GM13977 (cell line): ENCODE measurements around the gene TCEAL6.
"Not testable (repeated sequence)": the region's sequence is repeated elsewhere in the genome, so short reads cannot be mapped to it uniquely, and the experiment has no call there.

Source experiments
- DNase-seq: peaks from one replicate; pipeline ENCODE4 v3.0.0; 2012; ENCODE audit warnings: low spot score
- in situ Hi-C: fragments of 300-500 bp; cut with MboI; formaldehyde crosslinking; loops from one replicate; pipeline ENCODE4 v1.12.0; 2022; ENCODE audit warnings: low sequenced_read_pairs, low pct_unique_long_range_greater_than_20kb, mixed read lengths, inconsistent platforms; ENCODE audit not compliant: unreplicated experiment
- TF ChIP-seq, protein P1 (sequence below): IDR thresholded peaks from 2 replicates; pipeline ENCODE4 v1.5.1; 2012; ENCODE audit warnings: mild to moderate bottlenecking, control low read depth; ENCODE audit not compliant: insufficient read depth; ENCODE audit errors: extremely low read depth, missing control alignments

The TCEAL6 gene

DNA sequence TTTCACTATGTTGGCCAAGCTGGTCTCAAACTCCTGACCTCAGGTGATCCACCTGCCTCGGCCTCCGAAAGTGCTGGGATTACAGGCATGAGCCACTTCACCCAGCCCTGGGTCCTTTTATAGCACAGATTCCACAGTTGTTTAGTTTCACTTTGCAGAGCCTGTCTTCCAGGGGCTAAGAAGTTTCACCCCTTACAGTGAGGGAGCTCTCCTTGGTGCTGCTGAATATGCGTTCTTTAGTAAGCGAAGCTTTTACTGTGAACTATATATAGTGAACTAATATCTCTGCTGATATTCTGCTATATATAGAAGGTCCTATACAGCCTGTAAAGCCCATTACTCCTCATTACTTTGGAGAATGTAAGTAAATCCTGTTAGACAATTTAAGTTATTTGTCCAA lies 4.2 kb downstream of the TCEAL6 start:
- in situ Hi-C loops: no loop called here
- DNase-seq: no peak
- TF ChIP-seq, protein P1, sequence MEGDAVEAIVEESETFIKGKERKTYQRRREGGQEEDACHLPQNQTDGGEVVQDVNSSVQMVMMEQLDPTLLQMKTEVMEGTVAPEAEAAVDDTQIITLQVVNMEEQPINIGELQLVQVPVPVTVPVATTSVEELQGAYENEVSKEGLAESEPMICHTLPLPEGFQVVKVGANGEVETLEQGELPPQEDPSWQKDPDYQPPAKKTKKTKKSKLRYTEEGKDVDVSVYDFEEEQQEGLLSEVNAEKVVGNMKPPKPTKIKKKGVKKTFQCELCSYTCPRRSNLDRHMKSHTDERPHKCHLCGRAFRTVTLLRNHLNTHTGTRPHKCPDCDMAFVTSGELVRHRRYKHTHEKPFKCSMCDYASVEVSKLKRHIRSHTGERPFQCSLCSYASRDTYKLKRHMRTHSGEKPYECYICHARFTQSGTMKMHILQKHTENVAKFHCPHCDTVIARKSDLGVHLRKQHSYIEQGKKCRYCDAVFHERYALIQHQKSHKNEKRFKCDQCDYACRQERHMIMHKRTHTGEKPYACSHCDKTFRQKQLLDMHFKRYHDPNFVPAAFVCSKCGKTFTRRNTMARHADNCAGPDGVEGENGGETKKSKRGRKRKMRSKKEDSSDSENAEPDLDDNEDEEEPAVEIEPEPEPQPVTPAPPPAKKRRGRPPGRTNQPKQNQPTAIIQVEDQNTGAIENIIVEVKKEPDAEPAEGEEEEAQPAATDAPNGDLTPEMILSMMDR: no peak

DNA sequence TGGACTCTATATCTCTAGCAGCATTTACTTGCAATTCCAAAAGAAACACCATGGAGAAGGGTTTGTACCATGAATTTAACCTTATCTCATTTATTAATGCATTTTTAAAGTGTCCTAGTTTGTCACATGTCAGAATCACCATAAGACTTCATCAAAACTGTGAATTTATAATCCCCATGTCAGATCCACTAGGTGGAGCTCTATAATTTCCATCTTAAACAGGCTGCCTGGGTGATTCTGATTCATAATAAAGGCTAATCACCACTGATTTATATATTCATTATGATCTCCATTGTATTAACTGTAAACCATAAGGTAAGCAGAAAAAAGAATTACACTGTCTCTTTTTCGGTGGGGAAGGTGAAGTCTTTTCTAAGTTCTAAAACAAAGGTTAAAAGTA lies 12.8 kb downstream of the TCEAL6 start:
- TF ChIP-seq, protein P1: peak; percentile 39
- in situ Hi-C loops: no loop called here
- peak; percentile 32 for DNase-seq

DNA sequence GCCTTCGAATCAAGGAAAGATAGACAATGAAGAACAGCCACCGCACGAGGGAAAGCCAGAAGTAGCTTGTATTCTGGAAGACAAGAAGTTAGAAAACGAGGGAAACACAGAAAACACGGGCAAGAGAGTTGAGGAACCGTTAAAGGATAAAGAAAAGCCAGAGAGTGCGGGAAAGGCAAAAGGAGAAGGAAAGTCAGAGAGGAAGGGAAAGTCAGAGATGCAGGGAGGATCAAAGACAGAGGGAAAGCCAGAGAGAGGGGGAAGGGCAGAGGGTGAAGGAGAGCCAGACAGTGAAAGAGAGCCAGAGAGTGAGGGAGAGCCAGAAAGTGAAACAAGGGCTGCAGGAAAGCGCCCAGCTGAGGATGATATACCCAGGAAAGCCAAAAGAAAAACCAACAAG lies 15.4 kb downstream of the TCEAL6 start:
- DNase-seq: no peak
- in situ Hi-C loops: no loop called here
- TF ChIP-seq, protein P1: no peak

DNA sequence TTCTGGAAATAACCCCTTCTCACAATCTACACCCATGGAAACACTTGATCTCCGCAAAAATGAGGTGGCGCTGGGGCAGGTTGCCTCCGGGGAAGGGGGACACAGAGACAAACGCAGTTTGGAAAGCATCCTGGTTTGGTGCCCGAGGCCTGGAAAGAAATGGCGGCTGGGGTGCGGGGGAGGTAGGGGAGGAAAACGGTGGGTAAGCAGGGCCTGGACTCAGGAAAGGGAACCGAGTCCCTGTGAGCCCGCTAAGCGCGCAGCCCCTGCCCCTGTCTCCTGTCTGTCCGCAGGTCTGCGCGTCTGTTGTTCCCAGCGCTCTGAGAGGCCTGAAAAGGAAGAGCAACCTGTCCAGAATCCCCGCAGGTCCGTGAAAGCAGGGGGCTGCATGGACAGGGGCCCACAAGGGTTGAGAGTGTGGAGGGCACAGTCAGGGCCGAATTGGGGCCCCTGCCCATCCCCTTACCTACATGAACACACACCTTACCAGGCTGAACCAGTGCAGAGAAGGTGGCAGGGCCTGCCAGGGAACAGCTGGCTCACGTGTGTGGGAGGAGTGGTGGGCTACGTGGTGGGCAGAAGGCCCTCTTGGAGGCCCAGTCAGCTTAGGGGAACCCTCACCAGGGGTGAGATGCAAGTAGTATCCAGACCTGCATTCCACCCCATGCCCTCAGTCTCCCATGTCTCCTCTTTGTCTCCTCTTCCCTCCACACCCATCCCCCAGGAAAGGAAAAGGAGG lies 16.0 kb downstream of the TCEAL6 start:
- DNase-seq, in situ Hi-C loops: not testable (repeated sequence)

DNA sequence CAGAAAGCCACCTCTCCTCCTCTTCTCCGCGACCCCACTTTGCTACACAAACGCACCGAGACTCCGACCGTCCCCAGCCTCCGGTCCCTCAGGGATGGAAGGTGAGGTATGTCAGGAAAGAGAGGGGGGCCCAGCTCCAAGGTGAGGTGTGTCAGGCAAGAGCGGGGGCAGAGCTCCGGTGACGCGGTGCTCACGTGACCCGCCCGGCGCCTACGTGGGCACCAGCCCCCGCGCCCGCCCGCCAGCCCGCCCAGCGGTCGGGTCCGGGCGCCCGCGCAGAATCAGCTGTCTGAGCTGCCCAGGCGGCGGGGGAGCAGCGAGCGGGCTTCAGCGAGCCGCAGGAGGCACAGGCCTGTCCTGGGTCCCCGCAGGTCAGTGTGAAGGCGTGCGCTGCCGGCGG lies 16.8 kb downstream of the TCEAL6 start, which contains the start of gene TCEAL2:
Gene TCEAL2, plus strand, starts transcription at position 244 of the 400 bp plus-strand sequence. CDS start 1,152 bp downstream, outside the sequence.
- in situ Hi-C loops, DNase-seq: not testable (repeated sequence)

DNA sequence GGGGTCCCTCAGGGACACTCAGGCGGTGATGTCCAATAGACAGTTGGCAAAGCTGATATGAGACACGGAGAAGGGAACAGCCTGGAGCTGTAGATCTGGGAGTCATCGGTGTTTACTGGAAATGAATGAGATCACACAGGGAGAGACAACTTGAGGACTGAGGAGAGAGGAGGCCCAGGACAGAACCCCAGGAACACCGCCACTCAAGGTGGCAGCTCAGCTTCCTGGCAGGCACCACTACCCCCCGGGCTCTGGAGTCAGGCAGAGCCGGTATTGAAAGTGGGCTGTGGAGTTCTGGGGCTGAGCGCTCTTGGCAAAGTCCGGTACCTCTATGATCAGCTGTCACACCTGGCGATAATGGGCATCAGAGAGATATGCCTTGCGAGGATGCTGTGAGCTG lies 17.3 kb downstream of the TCEAL6 start:
- in situ Hi-C loops, DNase-seq: not testable (repeated sequence)

DNA sequence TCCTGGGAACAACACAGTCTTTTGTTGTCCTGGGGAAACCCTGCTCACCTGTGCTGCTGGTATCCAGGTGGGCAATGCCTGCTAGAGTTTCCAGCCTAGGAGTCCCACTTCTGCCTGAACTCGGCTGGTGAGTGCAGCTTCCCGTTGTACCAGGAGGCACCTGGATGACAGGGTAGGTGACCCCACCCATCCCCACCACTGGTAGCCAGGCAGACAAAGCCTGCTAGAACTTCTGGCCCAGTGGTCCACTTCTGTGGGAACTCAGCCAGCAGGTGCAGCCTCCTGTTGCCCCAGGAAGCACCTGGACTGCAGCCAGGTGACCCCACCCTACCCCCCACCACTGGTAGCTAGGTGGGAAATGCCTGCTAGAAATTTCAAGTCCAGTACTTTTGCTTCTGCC lies 26.5 kb downstream of the TCEAL6 start:
- in situ Hi-C loops: no loop called here
- TF ChIP-seq, protein P1: no peak
- DNase-seq: no peak

DNA sequence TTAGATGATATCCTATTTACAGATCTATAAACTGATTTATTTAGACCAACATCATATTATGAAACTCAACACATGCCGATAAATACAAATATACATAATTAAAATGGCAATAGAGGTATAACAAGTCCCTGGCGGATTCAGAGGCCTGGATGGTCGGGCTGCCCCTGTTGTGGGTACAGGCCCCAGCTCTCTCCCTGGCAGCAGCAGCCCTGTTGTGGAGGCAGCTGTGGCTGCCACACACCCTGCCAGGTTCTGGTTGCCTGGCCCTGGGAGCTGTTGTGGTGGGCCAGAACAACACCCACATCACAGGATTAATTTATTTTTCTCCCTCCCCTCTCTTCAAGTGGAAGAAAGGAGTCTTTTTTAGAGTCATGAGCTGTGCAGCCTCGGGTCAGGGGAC lies 28.9 kb downstream of the TCEAL6 start:
- no peak for DNase-seq
- TF ChIP-seq, protein P1: no peak
- in situ Hi-C loops: no loop called here
